ENCODE measurements around the gene RPUSD1. TPM values are rescaled to one million over a fixed set of nuclear protein-coding genes. Genes with fewer than 3 reads are reported as not detected.
"Not testable (repeated sequence)": the region's sequence is repeated elsewhere in the genome, so short reads cannot be mapped to it uniquely, and the experiment has no call there.

RPUSD1 gene
- polyA plus RNA-seq, 1 of the 3 experiments (the other 2 are of a cell fraction), result 27.7 TPM

GRCh38 chr16:820044-820408, 31.8 kb upstream of the RPUSD1 start:
- ChIA-PET CTCF (interaction anchor here (0.6 to 10.1 kb wide), 2 partner anchors 210 to 236 kb away, joined by 3 to 61 read pairs; no protein-coding TSS in a partner anchor), POLR2A (interaction anchor here (0.7 kb wide), 1 partner anchor 9 kb away, joined by 4 read pairs; no protein-coding TSS in a partner anchor)
- H3K4me2 ChIP-seq; H3K4me1 ChIP-seq (ENCODE audit: control insufficient read depth in 1 of 2, insufficient read depth in 2 of 2, low read depth in 1 of 2, low read length in 1 of 2); H4K20me1 ChIP-seq (ENCODE audit: insufficient read depth); H2AFZ ChIP-seq (ENCODE audit: low read depth); H3K36me3 ChIP-seq (replicated peaks in 1 of 2; ENCODE audit: control insufficient read depth in 1 of 2, insufficient read depth in 2 of 2, low read length in 1 of 2); H3K4me3 ChIP-seq (ENCODE audit: low read depth in 2 of 2, low read length in 1 of 2); H3K9me2 ChIP-seq; DNase-seq; H3K79me2 ChIP-seq (ENCODE audit: insufficient read depth); H3K27ac ChIP-seq (ENCODE audit: low read depth in 2 of 2, low read length in 1 of 2); H3K9me3 ChIP-seq; H3K9ac ChIP-seq; H3F3A ChIP-seq (replicated peaks; ENCODE audit: insufficient read depth): not testable (repeated sequence)
- peaks cover 49% of the 10 kb centered on the region for H3K27me3 ChIP-seq (ENCODE audit: insufficient read depth)
- 46% methylated on average over 10 of the region's 10 CpGs for WGBS (ENCODE audit: low lambda C conversion rate)

DNA sequence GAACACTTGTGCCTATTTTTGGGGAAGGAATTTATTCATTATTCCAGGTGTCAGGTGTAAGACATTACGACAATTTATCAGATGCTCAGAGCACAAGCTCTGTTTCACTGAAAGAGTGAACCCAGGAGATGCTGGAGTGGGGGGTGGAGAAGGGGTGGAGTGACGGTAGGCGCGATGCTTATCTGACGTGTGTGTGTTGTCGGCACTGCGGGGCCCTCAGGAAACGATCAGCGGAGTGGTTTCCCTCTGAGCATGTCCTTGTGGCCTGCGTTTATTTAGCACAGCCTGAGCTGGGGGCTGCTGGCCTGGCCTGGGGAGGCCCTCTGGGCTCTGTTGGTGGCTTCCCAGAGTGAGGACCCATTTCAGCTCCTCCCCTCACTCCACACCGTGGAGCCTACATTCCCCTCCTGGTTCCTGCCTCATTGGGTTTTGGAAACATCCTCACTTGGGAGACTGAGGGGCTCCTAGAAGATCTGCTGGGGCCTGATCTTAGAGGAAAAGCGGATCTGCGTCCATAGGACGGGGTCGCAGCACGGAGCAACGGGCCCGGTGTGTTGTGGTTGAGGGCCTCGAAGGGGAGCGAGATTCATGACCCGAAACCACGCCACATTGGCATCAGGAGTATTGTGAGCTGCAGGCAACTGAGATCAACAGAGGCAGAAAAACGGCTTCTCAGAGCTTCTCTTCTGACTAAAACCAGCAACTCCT, 31.3 kb upstream of the RPUSD1 start:
- ChIA-PET POLR2A (interaction anchor here (0.7 kb wide), 1 partner anchor 9 kb away, joined by 4 read pairs; no protein-coding TSS in a partner anchor), CTCF (interaction anchor here (0.6 to 10.1 kb wide), 2 partner anchors 211 to 237 kb away, joined by 3 to 61 read pairs; no protein-coding TSS in a partner anchor)
- no peak for TF ChIP-seq TAF1 (IDR thresholded peaks at IDR 0.05; ENCODE audit: borderline replicate concordance, low read depth, low read length)
- TF ChIP-seq RAD21 (IDR thresholded peaks at IDR 0.05; ENCODE audit: low read length), result no peak
- no peak for TF ChIP-seq MEF2A (IDR thresholded peaks at IDR 0.05; ENCODE audit: borderline replicate concordance, low read depth)
- TF ChIP-seq CTCF (IDR thresholded peaks at IDR 0.05), result no peak
- no peak for TF ChIP-seq CHD2 (IDR thresholded peaks at IDR 0.05; ENCODE audit: low read length, partially characterized antibody)
- TF ChIP-seq, protein P1, sequence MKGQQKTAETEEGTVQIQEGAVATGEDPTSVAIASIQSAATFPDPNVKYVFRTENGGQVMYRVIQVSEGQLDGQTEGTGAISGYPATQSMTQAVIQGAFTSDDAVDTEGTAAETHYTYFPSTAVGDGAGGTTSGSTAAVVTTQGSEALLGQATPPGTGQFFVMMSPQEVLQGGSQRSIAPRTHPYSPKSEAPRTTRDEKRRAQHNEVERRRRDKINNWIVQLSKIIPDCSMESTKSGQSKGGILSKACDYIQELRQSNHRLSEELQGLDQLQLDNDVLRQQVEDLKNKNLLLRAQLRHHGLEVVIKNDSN (IDR thresholded peaks at IDR 0.05; ENCODE audit: borderline replicate concordance, low read depth), result no peak
- no peak for TF ChIP-seq FOSL2 (IDR thresholded peaks at IDR 0.05; ENCODE audit: borderline replicate concordance, low read depth)
- no peak for TF ChIP-seq JUND (IDR thresholded peaks at IDR 0.05)
- TF ChIP-seq FOXJ3 (CRISPR knock-in tag; IDR thresholded peaks at IDR 0.05), result no peak
- no peak for TF ChIP-seq RFX5 (IDR thresholded peaks at IDR 0.05; ENCODE audit: low read length)
- no peak for TF ChIP-seq RCOR1 (IDR thresholded peaks at IDR 0.05; ENCODE audit: low read length)
- no peak for TF ChIP-seq SMC3 (IDR thresholded peaks at IDR 0.05; ENCODE audit: low read depth, low read length)
- no peak for TF ChIP-seq IRF3 (IDR thresholded peaks at IDR 0.05; ENCODE audit: low read depth, low read length)
- TF ChIP-seq FOXM1 (IDR thresholded peaks at IDR 0.05; ENCODE audit: low read depth), result no peak
- TF ChIP-seq, protein P2, sequence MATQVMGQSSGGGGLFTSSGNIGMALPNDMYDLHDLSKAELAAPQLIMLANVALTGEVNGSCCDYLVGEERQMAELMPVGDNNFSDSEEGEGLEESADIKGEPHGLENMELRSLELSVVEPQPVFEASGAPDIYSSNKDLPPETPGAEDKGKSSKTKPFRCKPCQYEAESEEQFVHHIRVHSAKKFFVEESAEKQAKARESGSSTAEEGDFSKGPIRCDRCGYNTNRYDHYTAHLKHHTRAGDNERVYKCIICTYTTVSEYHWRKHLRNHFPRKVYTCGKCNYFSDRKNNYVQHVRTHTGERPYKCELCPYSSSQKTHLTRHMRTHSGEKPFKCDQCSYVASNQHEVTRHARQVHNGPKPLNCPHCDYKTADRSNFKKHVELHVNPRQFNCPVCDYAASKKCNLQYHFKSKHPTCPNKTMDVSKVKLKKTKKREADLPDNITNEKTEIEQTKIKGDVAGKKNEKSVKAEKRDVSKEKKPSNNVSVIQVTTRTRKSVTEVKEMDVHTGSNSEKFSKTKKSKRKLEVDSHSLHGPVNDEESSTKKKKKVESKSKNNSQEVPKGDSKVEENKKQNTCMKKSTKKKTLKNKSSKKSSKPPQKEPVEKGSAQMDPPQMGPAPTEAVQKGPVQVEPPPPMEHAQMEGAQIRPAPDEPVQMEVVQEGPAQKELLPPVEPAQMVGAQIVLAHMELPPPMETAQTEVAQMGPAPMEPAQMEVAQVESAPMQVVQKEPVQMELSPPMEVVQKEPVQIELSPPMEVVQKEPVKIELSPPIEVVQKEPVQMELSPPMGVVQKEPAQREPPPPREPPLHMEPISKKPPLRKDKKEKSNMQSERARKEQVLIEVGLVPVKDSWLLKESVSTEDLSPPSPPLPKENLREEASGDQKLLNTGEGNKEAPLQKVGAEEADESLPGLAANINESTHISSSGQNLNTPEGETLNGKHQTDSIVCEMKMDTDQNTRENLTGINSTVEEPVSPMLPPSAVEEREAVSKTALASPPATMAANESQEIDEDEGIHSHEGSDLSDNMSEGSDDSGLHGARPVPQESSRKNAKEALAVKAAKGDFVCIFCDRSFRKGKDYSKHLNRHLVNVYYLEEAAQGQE (IDR thresholded peaks at IDR 0.05; ENCODE audit: low read depth, low read length), result no peak
- no peak for TF ChIP-seq TCF12 (IDR thresholded peaks at IDR 0.05)
- no peak overlapping the region for H3K27ac ChIP-seq (ENCODE audit: low read depth in 2 of 2, low read length in 1 of 2)
- no peaks in the 10 kb centered on the region for H3K79me2 ChIP-seq (ENCODE audit: insufficient read depth)
- H4K20me1 ChIP-seq (ENCODE audit: insufficient read depth), result no peaks in the 10 kb centered on the region
- H3K4me3 ChIP-seq (ENCODE audit: low read depth in 2 of 2, low read length in 1 of 2), result no peak overlapping the region
- no peaks in the 10 kb centered on the region for H3K9me3 ChIP-seq
- H3K27me3 ChIP-seq (ENCODE audit: insufficient read depth), result peaks cover 46% of the 10 kb centered on the region
- no peak overlapping the region for H3K4me2 ChIP-seq
- no peaks in the 10 kb centered on the region for H3K36me3 ChIP-seq (replicated peaks in 1 of 2; ENCODE audit: control insufficient read depth in 1 of 2, insufficient read depth in 2 of 2, low read length in 1 of 2)
- DNase-seq, result no peak
- H3K9ac ChIP-seq, result no peak overlapping the region
- H2AFZ ChIP-seq (ENCODE audit: low read depth), result no peak overlapping the region
- H3F3A ChIP-seq (replicated peaks; ENCODE audit: insufficient read depth), result no peaks in the 10 kb centered on the region
- H3K4me1 ChIP-seq (ENCODE audit: control insufficient read depth in 1 of 2, insufficient read depth in 2 of 2, low read depth in 1 of 2, low read length in 1 of 2), result no peaks in the 10 kb centered on the region
- 16% methylated on average over 23 of the region's 23 CpGs for WGBS (ENCODE audit: low lambda C conversion rate)
- no peaks in the 10 kb centered on the region for H3K9me2 ChIP-seq
